Ishikawa (cell line): ENCODE results near the gene H2AZ2.

ENCODE experiments used
- EP300 ChIP-seq: IDR thresholded peaks from 2 replicates; pipeline ENCODE4 v1.6.1; 2012; ENCODE audit warnings: borderline replicate concordance
- REST ChIP-seq: IDR thresholded peaks from 2 replicates; pipeline ENCODE4 v1.6.1; 2012; ENCODE audit warnings: low read depth, mild to moderate bottlenecking

DNA sequence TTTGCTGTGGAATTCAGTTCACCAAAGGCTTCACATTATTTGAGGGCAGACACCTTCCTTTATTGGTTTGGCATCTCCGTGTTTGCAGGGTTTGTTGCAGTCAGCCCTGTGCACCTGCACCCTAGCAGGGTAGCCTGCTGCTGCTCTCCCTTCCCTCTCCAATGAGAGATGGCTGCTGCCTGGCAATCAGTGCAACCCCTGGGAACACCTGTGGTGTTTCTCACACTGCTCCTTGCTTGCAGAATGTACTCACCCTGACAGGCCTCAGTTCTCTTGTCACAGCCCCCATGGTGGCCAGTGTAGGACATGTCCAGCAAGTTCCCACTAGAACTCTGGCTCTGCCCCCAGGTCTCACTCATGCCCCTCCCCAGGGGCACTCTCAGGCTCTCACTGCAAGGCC lies 63.5 kb downstream of the H2AZ2 start:
- no peak for TF ChIP-seq EP300
- TF ChIP-seq REST = no peak
